A549 (cell line): Measurements from ENCODE around the gene GRID2. TPM values are rescaled to one million over a fixed set of nuclear protein-coding genes. Genes with fewer than 3 reads are reported as not detected.

Experiments used
- ATAC-seq, 2 experiments: fragments of 200-7000 bp in 1 of 2; fragments of >200 bp in 1 of 2; cut with Nextera tagmentation in 1 of 2; cut with Tn5 transposase in 1 of 2; 3 replicates each; pipeline versions ENCODE4 v1.8.0 to v1.9.1; 2018 to 2020; ENCODE audit warnings: mild to moderate bottlenecking in 1 of 2, moderate library complexity in 1 of 2
- CTCF ChIA-PET: fragments of 300-600 bp; sonication (Branson Sonifier 250); formaldehyde crosslinking; extraction: SDS; loops from one replicate; lab custom pipeline; 2021; ENCODE audit warnings: antibody characterized with exemption, inconsistent platforms; lab: Yijun Ruan, JAX
- POLR2A ChIA-PET: fragments of 350-600 bp; formaldehyde crosslinking; extraction: SDS; loops from one replicate; lab custom pipeline; 2021; ENCODE audit warnings: antibody characterized with exemption, inconsistent platforms; lab: Yijun Ruan, JAX
- DNase-seq, 2 experiments: peaks; one replicate each; pipeline versions ENCODE4 v3.0.0 to v3.0.0-alpha.2; 2011 to 2016; ENCODE audit warnings: low read depth in 1 of 2, low spot score in 1 of 2
- FAIRE-seq: peaks from 2 replicates; lab custom pipeline; 2011; peaks lifted over from hg19 to GRCh38; lab: Jason Lieb, UNC
- H3K27ac ChIP-seq, 2 experiments: fragments of >200 bp; sonication (Bioruptor Twin); formaldehyde crosslinking; 3 replicates each; pipeline ENCODE4 v1.5.1; 2016 to 2017
- H3K4me1 ChIP-seq: fragments of >200 bp; sonication (Bioruptor Twin); formaldehyde crosslinking; 3 replicates; pipeline ENCODE4 v1.6.1; 2016
- H3K4me2 ChIP-seq: fragments of >200 bp; sonication (Bioruptor Twin); formaldehyde crosslinking; 3 replicates; pipeline ENCODE4 v1.6.1; 2016
- H3K4me3 ChIP-seq: fragments of >200 bp; sonication (Bioruptor Twin); formaldehyde crosslinking; 3 replicates; pipeline ENCODE4 v1.5.1; 2016
- H3K9me3 ChIP-seq: fragments of >200 bp; sonication (Bioruptor Twin); formaldehyde crosslinking; 3 replicates; pipeline ENCODE4 v1.6.1; 2016
- CBX2 ChIP-seq: fragments of 200-600 bp; sonication (generic); IDR thresholded peaks from 2 replicates; pipeline ENCODE4 v1.6.1; 2016; ENCODE audit warnings: low read depth, mild to moderate bottlenecking, borderline replicate concordance
- CBX8 ChIP-seq: fragments of 200-600 bp; sonication (generic); IDR thresholded peaks from 2 replicates; pipeline ENCODE4 v1.6.1; 2016
- CEBPB ChIP-seq, 2 experiments: fragments of >200 bp in 1 of 2; sonication (Bioruptor Twin) in 1 of 2; formaldehyde crosslinking in 1 of 2; IDR thresholded peaks; 2 replicates each; pipeline ENCODE4 v1.6.1; 2012 to 2016
- CHD4 ChIP-seq: fragments of 200-600 bp; sonication (generic); IDR thresholded peaks from 2 replicates; pipeline ENCODE4 v1.6.1; 2016; ENCODE audit warnings: antibody characterized with exemption, mild to moderate bottlenecking, borderline replicate concordance
- EHMT2 ChIP-seq: fragments of 200-600 bp; sonication (generic); IDR thresholded peaks from 2 replicates; pipeline ENCODE4 v1.6.1; 2016; ENCODE audit warnings: antibody characterized with exemption, low read depth, mild to moderate bottlenecking, moderate library complexity
- EP300 ChIP-seq, 2 experiments: fragments of >200 bp; sonication (Bioruptor Twin); formaldehyde crosslinking; IDR thresholded peaks; 2 replicates in 1 of 2; 3 replicates in 1 of 2; pipeline ENCODE4 v1.6.1; 2016 to 2017
- ESRRA ChIP-seq: fragments of 150-350 bp; IDR thresholded peaks from 2 replicates; pipeline ENCODE4 v1.6.1; 2014; ENCODE audit warnings: mild to moderate bottlenecking, low read length, borderline replicate concordance
- FOSB ChIP-seq: fragments of 250-450 bp; sonication (Bioruptor Pico); IDR thresholded peaks from 2 replicates; pipeline ENCODE4 v1.5.0; 2020; ENCODE audit warnings: mild to moderate bottlenecking, moderate library complexity
- FOSL2 ChIP-seq, 2 experiments: fragments of 450-650 bp in 1 of 2; fragments of >200 bp in 1 of 2; sonication (Bioruptor Twin) in 1 of 2; formaldehyde crosslinking; IDR thresholded peaks; 2 replicates each; pipeline versions ENCODE4 v1.5.0 to v1.6.1; 2016 to 2020; ENCODE audit warnings: mild to moderate bottlenecking in 1 of 2, moderate library complexity in 1 of 2
- HES2 ChIP-seq: fragments of >200 bp; sonication (Bioruptor Twin); formaldehyde crosslinking; IDR thresholded peaks from 2 replicates; pipeline ENCODE4 v1.6.1; 2016
- HEYL ChIP-seq: fragments of 250-450 bp; sonication (Bioruptor Pico); IDR thresholded peaks from 2 replicates; pipeline ENCODE4 v1.8.0; 2021; ENCODE audit warnings: mild to moderate bottlenecking, moderate library complexity
- JUN ChIP-seq, 2 experiments: fragments of >200 bp; sonication (Bioruptor Twin); formaldehyde crosslinking; IDR thresholded peaks; 2 replicates in 1 of 2; 3 replicates in 1 of 2; pipeline ENCODE4 v1.6.1; 2016 to 2017
- MAZ ChIP-seq: fragments of 150-350 bp; IDR thresholded peaks from 2 replicates; pipeline ENCODE4 v1.6.1; 2014; ENCODE audit warnings: antibody characterized with exemption, low read depth, low read length, borderline replicate concordance
- MYC ChIP-seq: IDR thresholded peaks from 2 replicates; pipeline ENCODE4 v1.6.1; 2012; ENCODE audit warnings: mild to moderate bottlenecking, inconsistent platforms, low read length, improper control_type of control experiment, borderline replicate concordance
- PBX3 ChIP-seq: IDR thresholded peaks from 2 replicates; pipeline ENCODE4 v1.6.1; 2012
- PHF8 ChIP-seq: fragments of 200-600 bp; sonication (generic); IDR thresholded peaks from 2 replicates; pipeline ENCODE4 v1.6.1; 2016; ENCODE audit warnings: low read depth, mild to moderate bottlenecking, antibody characterized with exemption, moderate library complexity, borderline replicate concordance
- RARB ChIP-seq: fragments of 250-450 bp; sonication (Bioruptor Pico); IDR thresholded peaks from 2 replicates; pipeline ENCODE4 v1.8.0; 2021; ENCODE audit warnings: mild to moderate bottlenecking, moderate library complexity
- RNF2 ChIP-seq: fragments of 200-600 bp; sonication (generic); IDR thresholded peaks from 2 replicates; pipeline ENCODE4 v1.6.1; 2016; ENCODE audit warnings: low read depth, mild to moderate bottlenecking, antibody characterized with exemption, moderate library complexity, borderline replicate concordance
- SREBF2 ChIP-seq: fragments of 450-650 bp; IDR thresholded peaks from 2 replicates; pipeline ENCODE4 v1.6.1; 2014; ENCODE audit warnings: mild to moderate bottlenecking, moderate library complexity
- TFCP2L1 ChIP-seq: fragments of 250-450 bp; sonication (Bioruptor Pico); IDR thresholded peaks from 2 replicates; pipeline ENCODE4 v1.5.0; 2021; ENCODE audit warnings: mild to moderate bottlenecking
- USF2 ChIP-seq: fragments of 450-650 bp; IDR thresholded peaks from 2 replicates; pipeline ENCODE4 v1.6.1; 2014; ENCODE audit warnings: antibody characterized with exemption
- ZFP36 ChIP-seq: fragments of 450-650 bp; IDR thresholded peaks from 2 replicates; pipeline ENCODE4 v1.6.1; 2014; ENCODE audit warnings: borderline replicate concordance; ENCODE audit not compliant: partially characterized antibody
- WGBS: methylation state at CpG from one replicate; pipeline ENCODE4 v1.1.6; 2017; ENCODE audit errors: missing lambda C conversion rate; 5-methylcytosine and 5-hydroxymethylcytosine counted together
- polyA plus RNA-seq, 4 experiments: library from polyadenylated mRNA; depleted of rRNA in 3 of 4; stranded (reverse); fragments of >200 nt; fragmentation: RNase III in 1 of 4; extraction: RNeasy Plus Mini Kit Qiagen cat#74134 plus additional on column Dnase treatment in 1 of 4; gene quantifications; 2 replicates in 3 of 4; 3 replicates in 1 of 4; pipeline ENCODE4 v1.2.3, GENCODE V29; 2011 to 2017

GRID2 gene
- polyA plus RNA-seq, 2 of the 4 experiments (the other 2 are of a cell fraction) = not detected

GRCh38 chr4:93495346-93495745 is 1191.6 kb downstream of the GRID2 start:
- TF ChIP-seq RARB (CRISPR knock-in tag) (no peak), FOSL2 (IDR thresholded peaks at IDR 0.05) (no peak), FOSL2 (CRISPR knock-in tag; IDR thresholded peaks at IDR 0.05) (no peak), CBX2 (no peak)
- Histone ChIP-seq H3K4me3 (no peak overlapping the region), H3K9me3 (no peaks in the 10 kb centered on the region), H3K4me2 (no peak overlapping the region), H3K4me1 (no peaks in the 10 kb centered on the region), H3K27ac (no peak overlapping the region)
- DNase-seq (no peak), ATAC-seq (no peak), FAIRE-seq (no peak)
- ChIA-PET CTCF (no interaction called here), POLR2A (no interaction called here)
- 9% methylated on average over 4 of the region's 4 CpGs for WGBS

GRCh38 chr4:93501244-93501643 is 1197.5 kb downstream of the GRID2 start:
- WGBS = 38% methylated on average over 3 of the region's 3 CpGs
- no peak for ATAC-seq
- no peak overlapping the region for H3K4me2 ChIP-seq

GRCh38 chr4:93501946-93502345 is 1198.2 kb downstream of the GRID2 start:
- TF ChIP-seq FOSB = no peak
- TF ChIP-seq CHD4 = no peak
- TF ChIP-seq RNF2 = no peak
- no peak for TF ChIP-seq ZFP36
- no peak for TF ChIP-seq ESRRA
- no peak for TF ChIP-seq TFCP2L1 (CRISPR knock-in tag)
- TF ChIP-seq FOSL2 (IDR thresholded peaks at IDR 0.05) = no peak
- no peak for TF ChIP-seq FOSL2 (CRISPR knock-in tag; IDR thresholded peaks at IDR 0.05)
- TF ChIP-seq MYC = no peak
- no peak for TF ChIP-seq JUN (IDR thresholded peaks at IDR 0.05)
- no peak for TF ChIP-seq MAZ
- TF ChIP-seq CEBPB (IDR thresholded peaks at IDR 0.05) = no peak
- TF ChIP-seq CBX2 = no peak
- no peak overlapping the region for H3K4me2 ChIP-seq
- H3K27ac ChIP-seq = no peak overlapping the region
- no peak for FAIRE-seq
- CTCF ChIA-PET = no interaction called here
- no peaks in the 10 kb centered on the region for H3K4me1 ChIP-seq
- no peak overlapping the region for H3K4me3 ChIP-seq
- no peak for DNase-seq
- POLR2A ChIA-PET = no interaction called here
- H3K9me3 ChIP-seq = no peaks in the 10 kb centered on the region
- WGBS = 50% methylated on average over 3 of the region's 3 CpGs
- ATAC-seq = no peak

More at GRCh38 chr4:93501244-93501643, 1197.5 kb downstream of the GRID2 start:
- Histone ChIP-seq H3K4me3 (no peak overlapping the region), H3K27ac (no peak overlapping the region), H3K9me3 (no peaks in the 10 kb centered on the region), H3K4me1 (no peaks in the 10 kb centered on the region)
- DNase-seq (no peak), FAIRE-seq (no peak)
- ChIA-PET POLR2A (no interaction called here), CTCF (no interaction called here)
- TF ChIP-seq FOSL2 (IDR thresholded peaks at IDR 0.05) (no peak), FOSL2 (CRISPR knock-in tag; IDR thresholded peaks at IDR 0.05) (no peak), HEYL (CRISPR knock-in tag) (no peak), HES2 (no peak), PBX3 (no peak), MAZ (no peak), CBX8 (no peak)
- TF ChIP-seq, all 56 proteins: peak for 0

GRCh38 chr4:93502991-93503390 is 1199.2 kb downstream of the GRID2 start:
- ATAC-seq (no peak), FAIRE-seq (no peak), DNase-seq (no peak)
- WGBS = 15% methylated on average over 2 of the region's 2 CpGs
- H3K4me3 ChIP-seq = no peak overlapping the region
- no peaks in the 10 kb centered on the region for H3K4me1 ChIP-seq
- CTCF ChIA-PET = no interaction called here
- H3K27ac ChIP-seq = no peak overlapping the region
- TF ChIP-seq ESRRA = no peak
- no peak for TF ChIP-seq EP300 (IDR thresholded peaks at IDR 0.05)
- TF ChIP-seq PHF8 = no peak
- no peak for TF ChIP-seq HEYL (CRISPR knock-in tag)
- no peak for TF ChIP-seq CHD4
- TF ChIP-seq SREBF2 = no peak
- TF ChIP-seq USF2 = no peak
- no peak for TF ChIP-seq EHMT2
- no peak overlapping the region for H3K4me2 ChIP-seq
- POLR2A ChIA-PET = no interaction called here
- H3K9me3 ChIP-seq = no peaks in the 10 kb centered on the region
